Right lobe of liver (tissue), 4 donors: ENCODE measurements around the gene PRKN.

Experiments
- CTCF ChIP-seq, 4 donors: fragments of 200-600 bp in 3 of 4; fragments of 450-650 bp in 1 of 4; IDR thresholded peaks; one replicate each; pipeline versions ENCODE4 v1.5.1 to v1.8.0; 2016 to 2022; ENCODE audit warnings: antibody characterized with exemption in 4 of 4, mild to moderate bottlenecking in 2 of 4
- POLR2A ChIP-seq: fragments of 450-650 bp; IDR thresholded peaks from one replicate; pipeline ENCODE4 v1.6.1; 2017; ENCODE audit warnings: antibody characterized with exemption, mild to moderate bottlenecking
- donor health status: DM: no; HTN: no; CAD: no.
- donor health status: DM: no; HTN: no; CAD: no.
- donor health status: DM: no; HTN: yes; CAD: no.

- TF ChIP-seq POLR2A (no peak), CTCF (IDR thresholded peaks at IDR 0.05) (no peak)
Observed at GRCh38 chr6:162336359-162336758, 391.2 kb downstream of the PRKN start.
